Neutrophil (primary cell): Measurements from ENCODE around the gene SERPINB11.

Experiments
- H3K27ac ChIP-seq: fragments of 200-600 bp; sonication (generic); 2 replicates; pipeline ENCODE4 v1.5.1; 2016; ENCODE audit warnings: mild to moderate bottlenecking, moderate library complexity
- H3K27me3 ChIP-seq: fragments of 200-600 bp; sonication (generic); 2 replicates; pipeline ENCODE4 v1.6.0; 2016; ENCODE audit warnings: mild to moderate bottlenecking
- H3K36me3 ChIP-seq: fragments of 200-600 bp; sonication (generic); 2 replicates; pipeline ENCODE4 v1.5.1; 2017
- H3K4me1 ChIP-seq, 2 experiments: fragments of 200-600 bp in 1 of 2; sonication (generic) in 1 of 2; 1 replicate in 1 of 2; 2 replicates in 1 of 2; pipeline versions ENCODE4 v1.5.1 to v1.6.1; 2013 to 2016; ENCODE audit warnings: low read depth in 1 of 2, low read length in 1 of 2, mild to moderate bottlenecking in 1 of 2, moderate library complexity in 1 of 2; ENCODE audit not compliant: control insufficient read depth in 1 of 2, insufficient read depth in 1 of 2
- H3K4me3 ChIP-seq, 2 experiments: fragments of 200-600 bp in 1 of 2; sonication (generic) in 1 of 2; 1 replicate in 1 of 2; 2 replicates in 1 of 2; pipeline ENCODE4 v1.5.1; 2013 to 2016; ENCODE audit warnings: low read depth in 1 of 2, low read length in 1 of 2, mild to moderate bottlenecking in 1 of 2, moderate library complexity in 1 of 2
- H3K9me3 ChIP-seq: fragments of 200-600 bp; sonication (generic); 2 replicates; pipeline ENCODE4 v1.5.1; 2016
- TF ChIP-seq, protein P1 (sequence below): fragments of 200-600 bp; sonication (generic); IDR thresholded peaks from 2 replicates; pipeline ENCODE4 v1.5.1; 2016; ENCODE audit warnings: antibody characterized with exemption

SERPINB11 gene

GRCh38 chr18:63707816-63708215, 5.1 kb downstream of the SERPINB11 start:
- H3K9me3 ChIP-seq: no peaks in the 10 kb centered on the region
- TF ChIP-seq, protein P1, sequence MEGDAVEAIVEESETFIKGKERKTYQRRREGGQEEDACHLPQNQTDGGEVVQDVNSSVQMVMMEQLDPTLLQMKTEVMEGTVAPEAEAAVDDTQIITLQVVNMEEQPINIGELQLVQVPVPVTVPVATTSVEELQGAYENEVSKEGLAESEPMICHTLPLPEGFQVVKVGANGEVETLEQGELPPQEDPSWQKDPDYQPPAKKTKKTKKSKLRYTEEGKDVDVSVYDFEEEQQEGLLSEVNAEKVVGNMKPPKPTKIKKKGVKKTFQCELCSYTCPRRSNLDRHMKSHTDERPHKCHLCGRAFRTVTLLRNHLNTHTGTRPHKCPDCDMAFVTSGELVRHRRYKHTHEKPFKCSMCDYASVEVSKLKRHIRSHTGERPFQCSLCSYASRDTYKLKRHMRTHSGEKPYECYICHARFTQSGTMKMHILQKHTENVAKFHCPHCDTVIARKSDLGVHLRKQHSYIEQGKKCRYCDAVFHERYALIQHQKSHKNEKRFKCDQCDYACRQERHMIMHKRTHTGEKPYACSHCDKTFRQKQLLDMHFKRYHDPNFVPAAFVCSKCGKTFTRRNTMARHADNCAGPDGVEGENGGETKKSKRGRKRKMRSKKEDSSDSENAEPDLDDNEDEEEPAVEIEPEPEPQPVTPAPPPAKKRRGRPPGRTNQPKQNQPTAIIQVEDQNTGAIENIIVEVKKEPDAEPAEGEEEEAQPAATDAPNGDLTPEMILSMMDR: no peak
- peaks cover 39% of the 10 kb centered on the region for H3K27me3 ChIP-seq
- no peaks in the 10 kb centered on the region for H3K36me3 ChIP-seq
- H3K4me1 ChIP-seq: no peaks in the 10 kb centered on the region
- no peak overlapping the region for H3K4me3 ChIP-seq
- no peak overlapping the region for H3K27ac ChIP-seq

DNA sequence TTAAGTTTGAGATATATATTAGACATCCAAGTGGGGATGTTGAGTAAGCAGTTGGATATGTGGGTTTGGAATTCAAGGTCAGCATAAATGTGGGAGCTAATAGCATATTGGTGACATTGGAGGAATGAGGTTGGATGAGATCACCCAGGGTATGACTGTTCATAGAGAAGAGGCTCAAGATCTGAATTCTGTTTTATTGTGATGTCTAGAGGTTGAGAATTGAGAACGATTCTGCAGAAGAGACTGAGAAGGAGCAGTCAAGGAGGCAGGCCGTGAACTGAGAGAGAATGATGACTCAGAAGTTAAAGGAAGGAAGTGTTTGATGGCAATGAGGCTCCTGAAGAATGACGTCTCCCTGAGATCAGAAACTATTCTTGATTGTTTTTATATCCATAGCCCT, 5.9 kb downstream of the SERPINB11 start:
- Histone ChIP-seq H3K36me3 (no peaks in the 10 kb centered on the region), H3K4me3 (no peak overlapping the region)

GRCh38 chr18:63725682-63726480, 23.1 kb downstream of the SERPINB11 start:
- Histone ChIP-seq H3K9me3 (no peaks in the 10 kb centered on the region), H3K27me3 (peaks cover 17% of the 10 kb centered on the region), H3K36me3 (no peaks in the 10 kb centered on the region), H3K27ac (no peak overlapping the region), H3K4me3 (no peak overlapping the region), H3K4me1 (no peaks in the 10 kb centered on the region)
- TF ChIP-seq, protein P1: no peak

More for the DNA sequence above, 5.9 kb downstream of the SERPINB11 start:
- peaks cover 30% of the 10 kb centered on the region for H3K27me3 ChIP-seq
- TF ChIP-seq, protein P1: no peak
- H3K27ac ChIP-seq: no peak overlapping the region
- H3K9me3 ChIP-seq: peaks cover 2% of the 10 kb centered on the region
- no peaks in the 10 kb centered on the region for H3K4me1 ChIP-seq

DNA sequence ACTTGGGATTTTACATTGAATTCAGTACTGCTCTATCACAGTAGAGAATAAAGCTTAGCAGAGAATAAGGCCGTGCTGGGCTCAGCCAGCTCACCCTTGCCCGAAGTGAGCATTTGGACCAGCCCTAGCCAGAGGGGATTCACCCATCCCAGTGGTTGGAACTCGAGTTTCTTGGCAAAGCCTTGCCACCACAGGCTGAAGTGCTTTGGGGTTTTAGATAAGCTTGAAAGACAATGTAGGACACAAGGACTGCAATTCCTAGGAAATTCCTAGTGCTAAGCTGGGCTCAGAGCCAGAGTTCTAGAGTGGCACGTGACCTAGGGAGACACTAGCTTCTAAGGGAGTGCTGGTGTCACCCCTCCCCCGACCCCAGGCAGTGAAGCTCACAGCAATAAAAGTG, 28.0 kb downstream of the SERPINB11 start:
- Histone ChIP-seq H3K4me3 (no peak overlapping the region), H3K36me3 (no peaks in the 10 kb centered on the region), H3K27me3 (no peaks in the 10 kb centered on the region), H3K4me1 (no peaks in the 10 kb centered on the region), H3K27ac (no peak overlapping the region), H3K9me3 (no peaks in the 10 kb centered on the region)
- TF ChIP-seq, protein P1: no peak

DNA sequence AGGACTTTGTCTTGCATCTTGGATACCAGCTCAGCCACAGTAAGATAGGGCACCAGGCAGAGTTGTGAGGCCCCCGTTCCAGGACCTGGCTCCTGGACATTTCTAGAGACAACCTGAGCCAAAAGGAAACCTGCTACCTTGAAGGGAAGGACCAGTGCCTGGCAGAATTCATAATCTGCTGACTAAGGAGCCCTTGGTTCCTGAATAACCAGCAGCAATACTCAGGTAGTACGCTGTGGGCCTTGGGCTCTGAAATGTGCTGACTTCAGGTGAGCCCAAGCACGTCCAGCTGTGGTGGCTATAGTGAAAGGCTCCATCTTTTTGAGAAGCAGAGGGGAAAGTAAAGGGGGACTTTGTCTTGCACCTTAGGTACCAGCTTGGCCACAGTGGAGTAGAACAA, 28.5 kb downstream of the SERPINB11 start:
- H3K27ac ChIP-seq: no peak overlapping the region
- H3K4me1 ChIP-seq: no peaks in the 10 kb centered on the region
- H3K27me3 ChIP-seq: no peaks in the 10 kb centered on the region
- no peaks in the 10 kb centered on the region for H3K36me3 ChIP-seq
- H3K9me3 ChIP-seq: no peaks in the 10 kb centered on the region
- no peak overlapping the region for H3K4me3 ChIP-seq
- TF ChIP-seq, protein P1: no peak
